ENCODE measurements around the gene RNF11.
"Not testable (repeated sequence)": the region's sequence is repeated elsewhere in the genome, so short reads cannot be mapped to it uniquely, and the experiment has no call there.

Gene RNF11

DNA sequence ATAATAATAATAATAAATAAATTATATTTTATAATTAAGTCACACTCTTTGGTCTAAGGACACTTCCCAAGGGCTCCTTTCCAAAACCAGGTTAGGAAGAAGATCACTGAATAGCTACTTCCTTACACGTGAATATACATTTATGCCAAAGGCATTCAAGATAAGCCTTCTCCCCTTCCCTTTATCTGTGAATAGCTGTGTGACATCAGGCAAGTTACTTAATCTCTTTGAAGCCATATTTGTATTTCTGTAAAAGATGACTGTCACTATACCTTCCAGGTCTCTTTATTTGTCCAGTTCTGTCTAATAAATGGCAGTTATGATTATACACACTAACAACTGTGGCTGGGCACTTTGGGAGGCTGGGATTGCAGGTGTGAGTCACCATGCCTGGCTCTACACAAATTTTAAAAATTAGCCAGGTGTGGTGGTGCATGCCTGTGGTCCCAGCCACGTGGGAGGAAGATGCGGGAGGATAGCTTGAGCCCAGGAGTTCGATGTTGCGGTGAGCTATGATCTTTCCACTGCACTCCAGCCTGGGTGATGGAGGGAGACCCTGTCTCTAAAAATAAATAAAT lies 5.5 kb upstream of the RNF11 start:
- DNase-seq: no peak

GRCh38 chr1:51231120-51231519 lies 5.0 kb upstream of the RNF11 start:
- no peak for DNase-seq

DNA sequence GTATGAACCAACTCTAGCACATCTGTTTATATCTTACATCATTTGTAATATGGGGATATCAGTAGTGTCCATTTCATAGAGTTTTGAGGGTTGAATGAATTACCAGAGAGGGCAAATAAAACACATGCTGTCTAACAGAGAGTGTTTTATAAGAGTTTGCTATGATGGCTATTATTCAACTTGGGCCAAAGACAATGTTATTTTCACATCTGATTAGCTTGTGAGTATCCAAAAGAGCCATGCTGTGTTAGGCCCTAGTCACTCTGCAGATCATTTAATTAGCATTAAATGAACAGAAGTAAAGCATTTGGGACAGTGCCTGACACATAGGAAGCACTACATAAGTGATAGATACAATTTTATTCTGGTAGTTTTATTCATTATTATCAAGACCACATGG lies 4.2 kb upstream of the RNF11 start:
- DNase-seq: no peak

- DNase-seq: not testable (repeated sequence)
Measured at GRCh38 chr1:51234236-51234635, 1.8 kb upstream of the RNF11 start.

- DNase-seq: peak; percentile 65
Measured at GRCh38 chr1:51234721-51235425, 1.2 kb upstream of the RNF11 start.

DNA sequence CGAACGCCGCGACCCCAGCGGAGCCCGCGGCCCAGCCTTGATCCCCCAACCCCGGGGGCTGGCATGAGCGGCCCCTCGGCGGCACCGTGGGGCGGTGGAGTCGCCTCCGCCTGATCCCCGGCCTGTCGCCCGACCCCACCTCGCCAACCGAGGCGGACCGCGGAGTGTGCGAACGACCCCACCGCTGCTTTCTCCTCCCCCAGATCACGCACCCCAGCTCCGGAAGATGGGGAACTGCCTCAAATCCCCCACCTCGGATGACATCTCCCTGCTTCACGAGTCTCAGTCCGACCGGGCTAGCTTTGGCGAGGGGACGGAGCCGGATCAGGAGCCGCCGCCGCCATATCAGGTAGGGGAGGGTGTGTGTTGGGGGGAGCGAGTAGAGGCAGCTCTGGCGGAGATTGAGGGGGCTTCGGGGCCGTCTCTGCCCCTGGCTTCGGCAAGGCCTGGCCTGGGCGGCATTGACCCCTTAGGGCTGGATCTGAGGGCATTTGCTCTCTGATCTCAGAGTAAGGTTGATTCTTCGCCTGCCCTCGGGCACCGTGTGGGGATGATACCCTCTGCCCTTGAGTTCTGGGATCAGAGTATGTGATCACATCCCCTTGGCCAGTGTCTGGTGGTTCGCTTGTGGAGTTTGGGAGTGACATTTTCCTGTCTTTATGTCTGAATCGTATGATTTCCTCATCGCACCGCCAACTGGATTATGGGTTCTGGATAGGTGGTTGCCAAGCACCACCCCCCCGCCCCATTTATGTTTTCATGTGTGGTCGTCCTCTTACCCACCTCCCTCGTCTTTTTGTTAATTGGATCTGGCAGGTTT lies 668 bp downstream of the RNF11 start:
- DNase-seq: peak; percentile 17

GRCh38 chr1:51237351-51238033 lies 1.4 kb downstream of the RNF11 start:
- DNase-seq: no peak

DNA sequence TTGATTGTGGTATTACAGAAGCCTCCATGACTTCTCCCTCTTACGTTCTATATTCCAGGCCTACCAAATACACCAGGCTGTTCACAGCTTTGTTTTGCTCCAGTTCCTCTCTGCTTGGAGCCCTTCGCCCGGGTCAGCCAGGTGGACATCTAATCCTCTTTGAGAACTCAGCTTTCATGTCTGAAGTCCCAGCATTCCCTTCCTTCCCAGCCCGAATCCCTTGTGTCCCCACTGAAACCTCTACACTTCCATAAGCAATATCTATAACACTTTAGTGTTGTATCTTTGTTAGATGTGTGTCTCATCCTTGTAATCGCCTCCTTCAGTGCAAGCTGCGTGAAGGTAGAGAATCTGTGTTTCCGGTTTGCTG lies 1.9 kb downstream of the RNF11 start:
- no peak for DNase-seq

GRCh38 chr1:51240084-51240483 lies 4.0 kb downstream of the RNF11 start:
- DNase-seq: no peak

- DNase-seq: no peak
Measured at GRCh38 chr1:51241119-51241518, 5.0 kb downstream of the RNF11 start.

DNA sequence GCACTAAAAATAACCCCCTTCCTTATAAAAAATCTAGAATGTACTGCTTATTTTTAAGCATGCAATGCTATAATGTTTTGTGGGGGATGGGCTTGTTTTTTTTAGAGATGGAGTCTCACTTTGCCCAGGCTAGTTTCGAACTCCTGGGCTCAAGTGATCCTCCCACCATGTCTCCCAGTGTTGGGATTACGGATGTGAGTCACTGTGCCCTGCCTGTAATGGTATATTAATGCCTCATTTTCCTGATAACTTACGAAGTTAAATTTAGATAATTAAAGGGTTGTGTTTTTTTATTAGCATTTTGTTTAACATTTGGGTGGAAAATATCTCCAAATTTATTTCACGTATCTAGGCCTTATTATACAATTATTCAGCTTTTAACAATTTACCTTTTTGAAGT lies 6.5 kb downstream of the RNF11 start:
- DNase-seq: no peak

DNA sequence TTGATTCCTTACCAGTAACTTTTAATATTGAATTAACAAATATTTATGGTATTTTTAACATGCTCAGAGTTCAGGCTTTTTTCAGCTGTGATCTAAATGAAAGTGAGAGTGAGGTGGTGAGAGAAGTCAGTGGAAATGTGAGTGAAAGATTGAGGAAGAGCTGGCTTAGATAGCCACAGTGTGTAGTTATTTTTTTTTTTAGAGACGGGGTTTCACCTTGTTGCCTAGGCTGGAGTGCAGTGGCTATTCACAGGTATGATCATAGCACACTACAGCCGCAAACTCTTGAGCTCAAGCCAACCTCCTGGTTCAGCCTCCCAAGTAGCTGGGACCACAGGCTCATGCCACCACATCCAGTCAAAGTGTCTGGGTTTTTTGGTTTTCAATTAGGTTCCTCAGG lies 10.9 kb downstream of the RNF11 start:
- no peak for DNase-seq

GRCh38 chr1:51247499-51247898 lies 11.4 kb downstream of the RNF11 start:
- DNase-seq: no peak

DNA sequence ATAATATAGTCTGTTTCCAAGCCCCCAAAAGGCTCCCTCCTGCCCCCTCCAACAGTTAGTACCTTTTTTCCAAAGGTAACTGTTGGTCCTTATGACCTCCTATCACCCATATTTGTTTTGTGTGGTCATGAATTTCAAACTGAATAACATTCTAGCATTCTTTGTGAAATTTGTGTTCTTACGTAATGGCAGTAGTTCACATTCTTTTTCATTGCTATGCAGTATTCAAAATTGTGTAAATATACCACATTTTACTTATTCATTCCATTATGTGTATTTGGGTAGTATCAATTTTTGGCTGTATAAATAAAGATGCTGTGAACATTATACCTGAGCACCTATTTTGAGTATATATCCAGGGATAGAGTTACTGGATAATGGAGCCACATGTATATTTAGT lies 13.4 kb downstream of the RNF11 start:
- DNase-seq: no peak

GRCh38 chr1:51250729-51251128 lies 14.7 kb downstream of the RNF11 start:
- not testable (repeated sequence) for DNase-seq

DNA sequence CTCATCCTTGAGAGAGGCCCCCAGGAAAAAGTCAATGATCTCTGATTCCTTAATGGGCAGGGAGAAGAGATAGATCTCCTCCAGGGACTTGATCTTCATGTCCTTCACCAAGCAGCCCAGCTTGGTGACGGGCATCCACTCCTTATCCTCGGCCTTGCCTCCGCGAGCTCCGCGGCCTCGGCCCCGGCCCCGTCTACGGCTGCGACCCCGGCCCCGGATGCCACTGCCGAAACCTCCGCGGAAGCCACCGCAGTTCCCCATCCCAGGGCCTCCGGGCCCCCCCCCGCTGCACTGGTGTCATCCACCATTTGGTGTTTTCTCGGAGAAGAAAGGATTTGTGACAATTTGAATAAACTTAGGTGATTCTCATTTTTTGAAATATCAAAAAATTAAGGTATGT lies 15.1 kb downstream of the RNF11 start:
- not testable (repeated sequence) for DNase-seq

GRCh38 chr1:51252366-51252765 lies 16.3 kb downstream of the RNF11 start:
- DNase-seq: no peak

DNA sequence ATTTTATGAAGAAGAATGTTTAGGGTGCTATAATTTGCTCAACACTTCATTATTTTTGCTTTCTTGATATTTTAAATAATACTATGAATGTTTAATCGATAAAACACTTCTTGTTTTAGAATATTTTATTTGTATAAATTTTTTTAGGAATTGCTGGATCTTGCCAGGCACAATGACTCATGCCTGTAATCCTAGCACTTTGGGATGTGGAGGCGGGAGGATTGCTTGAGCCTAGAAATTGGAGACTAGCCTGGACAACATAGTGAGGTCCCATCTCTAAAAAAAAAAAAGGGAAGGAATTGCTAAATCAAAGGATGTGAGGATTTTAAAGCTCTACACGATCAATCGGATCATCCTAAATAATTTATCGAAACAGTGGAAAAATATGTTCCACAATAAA lies 17.6 kb downstream of the RNF11 start:
- DNase-seq: no peak

DNA sequence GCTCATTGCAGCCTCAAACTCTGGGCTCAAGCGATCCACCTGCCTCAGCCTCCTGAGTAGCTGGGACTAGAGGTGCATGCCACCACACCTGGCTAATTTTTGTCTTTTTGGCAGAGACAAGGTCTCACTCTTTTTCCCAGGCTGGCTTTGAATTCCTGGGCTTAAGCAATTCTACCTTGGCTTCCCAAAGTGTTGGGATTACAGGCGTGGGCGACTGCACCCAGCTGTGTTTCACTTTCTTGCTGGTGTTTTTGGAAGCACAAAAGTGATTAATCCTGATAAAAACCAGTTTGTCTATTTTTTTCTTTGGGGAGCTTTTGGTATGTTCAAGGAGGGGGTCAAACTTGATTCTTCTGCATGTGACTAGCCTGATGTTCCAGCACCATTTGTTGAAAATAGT lies 19.3 kb downstream of the RNF11 start:
- DNase-seq: no peak

DNA sequence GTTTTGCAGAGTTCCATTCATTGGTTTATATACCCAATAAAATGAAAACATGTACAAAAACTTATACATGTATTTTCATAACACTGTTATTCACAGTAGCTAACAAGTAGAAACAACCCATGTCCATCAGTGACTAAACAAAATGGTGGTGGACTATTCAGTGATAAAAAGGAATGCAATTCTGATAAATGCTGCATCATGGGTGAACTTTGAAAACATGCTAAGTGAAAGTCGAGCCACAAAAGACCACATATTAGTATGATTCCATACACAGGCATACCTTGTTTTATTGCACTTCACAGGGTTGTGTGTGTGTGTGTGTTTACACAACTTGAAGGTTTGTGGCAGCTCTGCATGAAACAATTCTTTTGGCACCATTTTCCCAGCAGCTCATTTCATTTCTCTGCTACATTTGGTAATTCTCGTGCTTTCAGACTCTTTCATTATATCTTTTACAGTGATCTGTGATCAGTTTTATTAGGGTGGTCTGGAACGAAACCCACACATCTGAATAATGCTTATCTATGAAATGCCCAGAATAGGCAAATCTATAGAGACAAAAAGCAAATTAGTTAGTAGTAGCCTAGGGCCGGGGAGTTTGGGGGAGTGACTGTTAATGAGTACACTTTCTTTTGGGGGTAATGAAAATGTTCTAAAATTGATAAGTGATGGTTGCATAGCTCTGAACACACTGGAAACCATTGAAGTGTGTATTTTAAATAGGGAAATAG lies 27.2 kb downstream of the RNF11 start:
- no peak for DNase-seq

DNA sequence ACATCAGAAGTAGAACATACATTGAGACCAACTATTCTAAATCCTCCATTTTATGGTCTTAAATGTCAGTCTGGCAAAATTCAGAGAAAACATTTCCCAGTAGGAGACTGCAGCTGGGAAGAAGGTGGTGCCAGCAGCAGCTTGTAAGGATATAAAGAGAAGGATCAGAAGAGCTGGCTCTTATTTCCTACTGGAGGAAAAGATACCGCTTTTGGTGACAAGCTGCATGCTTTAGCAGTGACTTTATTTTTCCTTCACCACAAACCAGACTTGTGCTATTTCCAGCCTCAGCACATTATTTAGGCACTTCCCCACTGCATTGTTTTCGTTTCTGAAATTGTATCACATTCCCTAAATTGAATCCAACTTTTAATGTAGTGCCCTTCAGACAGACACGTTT lies 28.4 kb downstream of the RNF11 start:
- DNase-seq: no peak

GRCh38 chr1:51265618-51266017 lies 29.5 kb downstream of the RNF11 start:
- no peak for DNase-seq

DNA sequence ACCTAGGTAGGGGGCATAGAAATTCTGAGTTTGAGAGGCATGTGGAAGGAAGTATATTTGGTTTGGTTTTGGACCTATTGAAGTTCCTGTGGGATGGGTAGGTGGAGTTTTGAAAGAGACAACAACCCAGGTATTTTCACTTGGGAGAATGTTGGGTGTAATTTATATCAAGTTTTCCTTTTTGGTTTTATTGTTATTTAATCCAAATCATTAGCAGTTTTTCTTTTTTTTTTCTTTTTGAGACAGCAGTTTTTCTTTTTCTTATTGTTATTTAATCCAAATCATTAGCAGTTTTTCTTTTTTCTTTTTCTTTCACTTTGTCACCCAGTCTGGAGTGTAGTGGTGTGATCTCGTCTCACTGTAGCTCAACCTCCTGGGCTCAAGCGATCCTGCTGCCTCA lies 30.1 kb downstream of the RNF11 start:
- DNase-seq: no peak
